Bronchial epithelial cell (primary cell): Measurements from ENCODE around the gene FOXN3. TPM values are rescaled to one million over a fixed set of nuclear protein-coding genes. Genes with fewer than 3 reads are reported as not detected.

Experiments
- DNase-seq: peaks from one replicate; pipeline ENCODE4 v3.0.0-alpha.2; 2010; ENCODE audit warnings: low read depth
- FAIRE-seq: peaks from 2 replicates; lab custom pipeline; 2011; peaks lifted over from hg19 to GRCh38; lab: Jason Lieb, UNC
- H3K27me3 ChIP-seq: 2 replicates; pipeline ENCODE4 v1.5.1; 2011; ENCODE audit warnings: low read length; ENCODE audit not compliant: control insufficient read depth, insufficient read depth
- H3K36me3 ChIP-seq: 2 replicates; pipeline ENCODE4 v1.5.1; 2011; ENCODE audit warnings: low read length; ENCODE audit not compliant: control insufficient read depth, insufficient read depth
- H3K4me3 ChIP-seq: 2 replicates; pipeline ENCODE4 v1.5.1; 2011; ENCODE audit warnings: mild to moderate bottlenecking, low read depth, low read length, control low read depth
- CTCF ChIP-seq: IDR thresholded peaks from 2 replicates; pipeline ENCODE4 v1.5.1; 2011; ENCODE audit warnings: mild to moderate bottlenecking, moderate library complexity, low read length, control low read depth, inconsistent platforms; ENCODE audit not compliant: insufficient read depth, severe bottlenecking
- total RNA-seq: library from RNA; depleted of rRNA; stranded (reverse); fragments of >200 nt; gene quantifications from 2 replicates; pipeline ENCODE4 v1.2.1, GENCODE V29; 2014

The FOXN3 gene
- total RNA-seq, 1 donor from 2014 or later, result 5.8 TPM

- Histone ChIP-seq H3K36me3 (no peaks in the 10 kb centered on the region), H3K27me3 (no peaks in the 10 kb centered on the region), H3K4me3 (no peak overlapping the region)
- DNase-seq (no peak), FAIRE-seq (no peak)
- TF ChIP-seq CTCF, result no peak
Measured at GRCh38 chr14:89178376-89178775, 238.7 kb downstream of the FOXN3 start.

- Histone ChIP-seq H3K4me3 (no peak overlapping the region), H3K36me3 (no peaks in the 10 kb centered on the region), H3K27me3 (no peaks in the 10 kb centered on the region)
- no peak for DNase-seq
- TF ChIP-seq CTCF, result no peak
- no peak for FAIRE-seq
Measured at GRCh38 chr14:89175881-89176799, 240.9 kb downstream of the FOXN3 start.

- TF ChIP-seq CTCF, result no peak
- DNase-seq (no peak), FAIRE-seq (no peak)
- Histone ChIP-seq H3K27me3 (no peaks in the 10 kb centered on the region), H3K36me3 (no peaks in the 10 kb centered on the region), H3K4me3 (no peak overlapping the region)
Measured at GRCh38 chr14:89171628-89172027, 245.4 kb downstream of the FOXN3 start.

GRCh38 chr14:89171168-89171567 lies 245.9 kb downstream of the FOXN3 start:
- FAIRE-seq (no peak), DNase-seq (peak; percentile 13)
- Histone ChIP-seq H3K36me3 (no peaks in the 10 kb centered on the region), H3K4me3 (no peak overlapping the region), H3K27me3 (no peaks in the 10 kb centered on the region)
- no peak for TF ChIP-seq CTCF

- no peak for DNase-seq
- no peaks in the 10 kb centered on the region for H3K27me3 ChIP-seq
- H3K36me3 ChIP-seq, result no peaks in the 10 kb centered on the region
- H3K4me3 ChIP-seq, result no peak overlapping the region
- TF ChIP-seq CTCF, result no peak
- no peak for FAIRE-seq
Measured at GRCh38 chr14:89167705-89168104, 249.3 kb downstream of the FOXN3 start.
